ENCODE results near the gene DACH1. TPM values are rescaled to one million over a fixed set of nuclear protein-coding genes. Genes with fewer than 3 reads are reported as not detected.

DACH1 gene
- total RNA-seq, 1 donor from 2014 or later, result 39.5 TPM

- no peak for DNase-seq (ENCODE audit: extremely low spot score, unreplicated experiment)
- Mint-ChIP-seq H3K4me3 (no peak overlapping the region), H3K9me3 (no peaks in the 10 kb centered on the region), H3K27me3 (no peaks in the 10 kb centered on the region), H3K4me1 (ENCODE audit: unreplicated experiment) (peaks cover 5% of the 10 kb centered on the region), H3K36me3 (peaks cover 3% of the 10 kb centered on the region), H3K27ac (no peak overlapping the region)
- TF ChIP-seq, protein P1, sequence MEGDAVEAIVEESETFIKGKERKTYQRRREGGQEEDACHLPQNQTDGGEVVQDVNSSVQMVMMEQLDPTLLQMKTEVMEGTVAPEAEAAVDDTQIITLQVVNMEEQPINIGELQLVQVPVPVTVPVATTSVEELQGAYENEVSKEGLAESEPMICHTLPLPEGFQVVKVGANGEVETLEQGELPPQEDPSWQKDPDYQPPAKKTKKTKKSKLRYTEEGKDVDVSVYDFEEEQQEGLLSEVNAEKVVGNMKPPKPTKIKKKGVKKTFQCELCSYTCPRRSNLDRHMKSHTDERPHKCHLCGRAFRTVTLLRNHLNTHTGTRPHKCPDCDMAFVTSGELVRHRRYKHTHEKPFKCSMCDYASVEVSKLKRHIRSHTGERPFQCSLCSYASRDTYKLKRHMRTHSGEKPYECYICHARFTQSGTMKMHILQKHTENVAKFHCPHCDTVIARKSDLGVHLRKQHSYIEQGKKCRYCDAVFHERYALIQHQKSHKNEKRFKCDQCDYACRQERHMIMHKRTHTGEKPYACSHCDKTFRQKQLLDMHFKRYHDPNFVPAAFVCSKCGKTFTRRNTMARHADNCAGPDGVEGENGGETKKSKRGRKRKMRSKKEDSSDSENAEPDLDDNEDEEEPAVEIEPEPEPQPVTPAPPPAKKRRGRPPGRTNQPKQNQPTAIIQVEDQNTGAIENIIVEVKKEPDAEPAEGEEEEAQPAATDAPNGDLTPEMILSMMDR (conservative IDR thresholded peaks at IDR 0.05), result no peak
Observed at GRCh38 chr13:71808708-71809107, 58.3 kb downstream of the DACH1 start.

DNA sequence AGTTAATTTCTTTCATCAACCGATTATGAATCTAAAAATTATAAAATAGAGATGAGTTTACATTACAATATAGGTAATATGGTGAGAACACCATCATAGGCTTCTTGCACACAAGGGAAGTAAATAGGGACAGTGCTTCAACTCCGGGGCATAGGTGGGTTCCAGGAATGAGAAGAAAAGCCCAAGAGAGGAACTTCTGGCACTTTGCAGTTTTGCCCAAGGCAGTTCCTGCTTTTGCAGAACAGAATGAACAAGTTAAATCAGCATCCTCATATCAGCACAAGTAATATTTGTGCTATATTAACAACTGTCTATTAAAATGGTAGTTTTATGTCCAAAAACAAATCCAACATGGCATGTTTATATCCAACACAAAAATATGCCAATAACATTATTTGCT is 60.1 kb downstream of the DACH1 start:
- peaks cover 3% of the 10 kb centered on the region for H3K36me3 Mint-ChIP-seq
- H3K27me3 Mint-ChIP-seq, result no peaks in the 10 kb centered on the region
- no peak overlapping the region for H3K4me3 Mint-ChIP-seq
- DNase-seq (ENCODE audit: extremely low spot score, unreplicated experiment), result no peak
- H3K4me1 Mint-ChIP-seq (ENCODE audit: unreplicated experiment), result peaks cover 6% of the 10 kb centered on the region
- no peaks in the 10 kb centered on the region for H3K9me3 Mint-ChIP-seq
- H3K27ac Mint-ChIP-seq, result no peak overlapping the region
- TF ChIP-seq, protein P1 (conservative IDR thresholded peaks at IDR 0.05), result no peak

GRCh38 chr13:71803066-71803465 is 63.9 kb downstream of the DACH1 start:
- no peak for DNase-seq (ENCODE audit: extremely low spot score, unreplicated experiment)
- no peak overlapping the region for H3K4me3 Mint-ChIP-seq
- TF ChIP-seq, protein P1 (conservative IDR thresholded peaks at IDR 0.05), result no peak
- H3K4me1 Mint-ChIP-seq (ENCODE audit: unreplicated experiment), result peaks cover 16% of the 10 kb centered on the region
- H3K36me3 Mint-ChIP-seq, result peaks cover 3% of the 10 kb centered on the region
- H3K27ac Mint-ChIP-seq, result no peak overlapping the region
- H3K27me3 Mint-ChIP-seq, result no peaks in the 10 kb centered on the region
- no peaks in the 10 kb centered on the region for H3K9me3 Mint-ChIP-seq

- no peaks in the 10 kb centered on the region for H3K9me3 Mint-ChIP-seq
- TF ChIP-seq, protein P1 (conservative IDR thresholded peaks at IDR 0.05), result no peak
- DNase-seq (ENCODE audit: extremely low spot score, unreplicated experiment), result no peak
- H3K27ac Mint-ChIP-seq, result no peak overlapping the region
- peaks cover 3% of the 10 kb centered on the region for H3K36me3 Mint-ChIP-seq
- H3K4me1 Mint-ChIP-seq (ENCODE audit: unreplicated experiment), result peaks cover 22% of the 10 kb centered on the region
- no peaks in the 10 kb centered on the region for H3K27me3 Mint-ChIP-seq
- H3K4me3 Mint-ChIP-seq, result peak overlapping the region; percentile 35
Observed at GRCh38 chr13:71801781-71802180, 65.2 kb downstream of the DACH1 start.

DNA sequence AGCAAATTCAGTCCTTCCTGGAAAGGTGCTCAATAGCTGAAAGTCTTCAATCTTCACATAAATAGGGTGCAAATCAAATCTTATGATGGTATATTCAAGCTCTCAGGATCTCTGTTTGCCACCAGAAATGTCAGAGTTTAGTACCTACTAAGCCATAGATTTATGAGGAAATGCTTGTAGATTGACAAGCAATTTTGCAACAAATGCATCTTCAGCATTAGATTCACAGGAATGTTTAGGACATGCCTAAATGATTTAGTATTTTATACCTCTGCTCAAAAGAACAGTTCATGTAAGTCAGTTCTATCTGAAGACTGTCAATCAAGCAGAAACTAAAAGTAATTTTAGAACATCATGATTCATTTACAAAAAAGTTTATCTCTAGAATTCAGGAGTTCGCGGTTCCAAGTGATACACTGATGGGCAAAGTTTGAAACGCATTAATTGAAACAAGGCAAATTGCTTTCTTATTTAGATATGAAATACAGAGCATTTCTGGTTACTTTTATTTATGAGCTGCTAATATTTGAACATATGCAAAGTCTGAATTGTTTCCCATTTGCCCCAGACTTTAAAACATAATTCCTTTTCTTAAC is 65.7 kb downstream of the DACH1 start:
- Mint-ChIP-seq H3K36me3 (peaks cover 3% of the 10 kb centered on the region), H3K4me3 (peak overlapping the region; percentile 35), H3K27ac (no peak overlapping the region), H3K27me3 (no peaks in the 10 kb centered on the region), H3K9me3 (no peaks in the 10 kb centered on the region), H3K4me1 (ENCODE audit: unreplicated experiment) (peaks cover 22% of the 10 kb centered on the region)
- TF ChIP-seq, protein P1 (conservative IDR thresholded peaks at IDR 0.05), result no peak
- no peak for DNase-seq (ENCODE audit: extremely low spot score, unreplicated experiment)

DNA sequence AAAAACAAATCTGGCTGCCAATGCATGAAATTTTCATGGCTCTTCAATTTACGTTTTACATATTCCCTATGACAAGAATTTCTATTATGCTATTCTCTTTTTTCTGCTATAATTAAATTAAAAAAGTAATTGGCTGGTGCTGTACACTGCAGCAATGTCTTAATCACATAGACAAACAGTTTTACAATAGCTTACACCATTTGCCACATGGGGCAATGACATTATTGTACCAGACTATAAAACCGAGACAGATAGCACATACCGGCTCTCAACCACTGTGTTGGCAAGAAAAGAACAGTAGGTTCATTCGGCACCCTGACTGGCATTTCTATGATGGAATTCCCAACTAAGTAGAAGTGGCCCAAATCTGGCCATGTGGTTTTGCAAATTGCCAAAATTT is 67.7 kb downstream of the DACH1 start:
- no peaks in the 10 kb centered on the region for H3K27me3 Mint-ChIP-seq
- H3K4me3 Mint-ChIP-seq, result no peak overlapping the region
- TF ChIP-seq, protein P1 (conservative IDR thresholded peaks at IDR 0.05), result no peak
- no peak for DNase-seq (ENCODE audit: extremely low spot score, unreplicated experiment)
- peaks cover 8% of the 10 kb centered on the region for H3K36me3 Mint-ChIP-seq
- H3K27ac Mint-ChIP-seq, result no peak overlapping the region
- no peaks in the 10 kb centered on the region for H3K9me3 Mint-ChIP-seq
- peaks cover 29% of the 10 kb centered on the region for H3K4me1 Mint-ChIP-seq (ENCODE audit: unreplicated experiment)

All from type B pancreatic cell (in vitro differentiated cells).